IMR-90 (cell line): ENCODE data around the gene NOVA2. TPM values are rescaled to one million over a fixed set of nuclear protein-coding genes. Genes with fewer than 3 reads are reported as not detected.

ENCODE experiments used
- ATAC-seq: fragments of 200-7000 bp; cut with Tn5 transposase; 2 replicates; pipeline ENCODE4 v1.9.1; 2020; ENCODE audit warnings: low read depth, mild to moderate bottlenecking, moderate library complexity
- BruUV-seq: library from RNA; stranded (reverse); fragments of 400-500 nt; replicated peaks from 2 replicates; lab custom pipeline; 2021; lab: Mats Ljungman, UMichigan
- CTCF ChIA-PET: fragments of 300-600 bp; formaldehyde crosslinking; extraction: SDS; loops from one replicate; lab custom pipeline; 2021; ENCODE audit warnings: antibody characterized with exemption; lab: Yijun Ruan, JAX
- POLR2A ChIA-PET: fragments of 300-600 bp; sonication (Branson Sonifier 250); formaldehyde crosslinking; loops from one replicate; lab custom pipeline; 2022; ENCODE audit warnings: antibody characterized with exemption; ENCODE audit not compliant: unreplicated experiment; lab: Charles Lee
- DNase-seq: peaks from one replicate; pipeline ENCODE4 v3.0.0; 2013
- H2AFZ ChIP-seq: replicated peaks from 2 replicates; pipeline ENCODE3; 2013; ENCODE audit warnings: low read length, mild to moderate bottlenecking; ENCODE audit not compliant: poor library complexity
- H2AK5ac ChIP-seq: 2 replicates; pipeline ENCODE4 v1.6.1; 2013; ENCODE audit warnings: low read depth, low read length, inconsistent platforms
- H2AK9ac ChIP-seq: replicated peaks from 2 replicates; pipeline ENCODE3; 2013; ENCODE audit warnings: mild to moderate bottlenecking, low read depth, low read length, moderate library complexity; ENCODE audit not compliant: poor library complexity
- H2BK120ac ChIP-seq: 2 replicates; pipeline ENCODE4 v1.6.1; 2013; ENCODE audit warnings: low read depth, low read length, inconsistent platforms
- H2BK15ac ChIP-seq: 3 replicates; pipeline ENCODE4 v1.6.1; 2013; ENCODE audit warnings: low read depth, low read length, inconsistent platforms
- H2BK20ac ChIP-seq: 2 replicates; pipeline ENCODE4 v1.6.1; 2013; ENCODE audit warnings: low read depth, mild to moderate bottlenecking, inconsistent platforms, low read length, moderate library complexity
- H2BK5ac ChIP-seq: 2 replicates; pipeline ENCODE4 v1.6.1; 2013; ENCODE audit warnings: mild to moderate bottlenecking, low read depth, low read length, inconsistent platforms; ENCODE audit not compliant: poor library complexity, severe bottlenecking
- H3K14ac ChIP-seq: replicated peaks from 2 replicates; pipeline ENCODE4 v1.6.1; 2013; ENCODE audit warnings: low read depth, low read length, inconsistent platforms
- H3K18ac ChIP-seq: 2 replicates; pipeline ENCODE4 v1.6.1; 2013; ENCODE audit warnings: low read depth, low read length, control low read depth
- H3K23ac ChIP-seq: 2 replicates; pipeline ENCODE4 v1.6.1; 2013; ENCODE audit warnings: low read depth, low read length, inconsistent platforms
- H3K27ac ChIP-seq: 2 replicates; pipeline ENCODE4 v1.5.1; 2013; ENCODE audit warnings: mild to moderate bottlenecking, control low read depth, low read length; ENCODE audit not compliant: insufficient read depth
- H3K27me3 ChIP-seq: 2 replicates; pipeline ENCODE4 v1.6.1; 2013; ENCODE audit warnings: low read length; ENCODE audit not compliant: control insufficient read depth, insufficient read depth
- H3K36me3 ChIP-seq: 2 replicates; pipeline ENCODE4 v1.6.1; 2013; ENCODE audit warnings: low read length, mixed read lengths; ENCODE audit not compliant: control insufficient read depth, insufficient read depth
- H3K4ac ChIP-seq: 2 replicates; pipeline ENCODE4 v1.6.1; 2013; ENCODE audit warnings: low read depth, low read length, inconsistent platforms
- H3K4me1 ChIP-seq: 2 replicates; pipeline ENCODE4 v1.6.1; 2013; ENCODE audit warnings: low read length, mixed read lengths; ENCODE audit not compliant: control insufficient read depth, insufficient read depth
- H3K4me2 ChIP-seq: 2 replicates; pipeline ENCODE4 v1.6.1; 2013; ENCODE audit warnings: low read depth, mild to moderate bottlenecking, control low read depth, low read length, moderate library complexity
- H3K4me3 ChIP-seq: 2 replicates; pipeline ENCODE4 v1.5.1; 2013; ENCODE audit warnings: low read depth, mild to moderate bottlenecking, control low read depth, low read length, moderate library complexity; ENCODE audit not compliant: insufficient read depth
- H3K56ac ChIP-seq: 2 replicates; pipeline ENCODE4 v1.6.1; 2013; ENCODE audit warnings: low read length, inconsistent platforms; ENCODE audit not compliant: insufficient read depth; ENCODE audit errors: extremely low read depth
- H3K79me1 ChIP-seq, 2 experiments: 2 replicates each; pipeline ENCODE4 v1.6.1; 2013; ENCODE audit warnings: low read length in 2 of 2, inconsistent platforms in 1 of 2, low read depth in 1 of 2
- H3K9ac ChIP-seq: 2 replicates; pipeline ENCODE4 v1.6.1; 2013; ENCODE audit warnings: low read depth, low read length, control low read depth
- H3K9me1 ChIP-seq: 2 replicates; pipeline ENCODE4 v1.6.1; 2013; ENCODE audit warnings: low read length, inconsistent platforms; ENCODE audit not compliant: insufficient read depth
- H3K9me3 ChIP-seq: 2 replicates; pipeline ENCODE4 v1.6.1; 2013; ENCODE audit warnings: low read length; ENCODE audit not compliant: control insufficient read depth, insufficient read depth
- H4K20me1 ChIP-seq: 2 replicates; pipeline ENCODE4 v1.6.1; 2013; ENCODE audit warnings: low read length, inconsistent platforms; ENCODE audit not compliant: insufficient read depth
- H4K5ac ChIP-seq: 2 replicates; pipeline ENCODE4 v1.6.1; 2013; ENCODE audit warnings: mild to moderate bottlenecking, low read depth, low read length, control low read depth
- H4K8ac ChIP-seq, 2 experiments: 2 replicates each; pipeline ENCODE4 v1.6.1; 2013; ENCODE audit warnings: low read depth in 2 of 2, low read length in 2 of 2, control low read depth in 1 of 2, inconsistent platforms in 1 of 2
- H4K91ac ChIP-seq: 2 replicates; pipeline ENCODE4 v1.6.1; 2013; ENCODE audit warnings: low read depth, low read length, inconsistent platforms; ENCODE audit not compliant: insufficient read depth
- FOS ChIP-seq: fragments of 150-350 bp; IDR thresholded peaks from 2 replicates; pipeline ENCODE4 v1.6.1; 2016; ENCODE audit warnings: low read depth, low read length
- WGBS, 2 experiments: methylation state at CpG; one replicate each; pipeline versions ENCODE4 v1.1.5 to v1.1.7; 2013; ENCODE audit warnings: missing lambda C conversion rate in 2 of 2; ENCODE audit not compliant: insufficient read length in 1 of 2; ENCODE audit errors: extremely low coverage in 2 of 2; 5-methylcytosine and 5-hydroxymethylcytosine counted together
- dilution Hi-C: fragments of 300-500 bp; cut with HindIII; formaldehyde crosslinking; loops from one replicate; pipeline ENCODE4 v1.14.3; 2018; ENCODE audit warnings: low sequenced_read_pairs; ENCODE audit not compliant: unreplicated experiment
- in situ Hi-C: fragments of 300-500 bp; cut with MboI; formaldehyde crosslinking; loops from 3 replicates; pipeline ENCODE4 v1.14.3; 2019; ENCODE audit warnings: low sequenced_read_pairs, inconsistent platforms, mixed read lengths
- intact Hi-C: fragments of 100-400 bp; cut with micrococcal nuclease; formaldehyde crosslinking; loops from 2 replicates; pipeline ENCODE4 v1.10.0; 2022
- polyA plus RNA-seq, 3 experiments: library from polyadenylated mRNA; depleted of rRNA; stranded (reverse); fragments of >200 nt; gene quantifications; 2 replicates each; pipeline ENCODE4 v1.2.3, GENCODE V29; 2012; ENCODE audit warnings: low replicate concordance in 1 of 3
- total RNA-seq: library from RNA; depleted of rRNA; stranded (reverse); fragments of >200 nt; gene quantifications from 2 replicates; pipeline ENCODE4 v1.2.3, GENCODE V29; 2012

NOVA2 gene
- total and polyA plus RNA-seq, 2 of the 4 experiments (the other 2 are of a cell fraction): 0.03 TPM; not detected in 1

- dilution Hi-C loops: no loop called here
- DNase-seq (no peak), ATAC-seq (no peak)
- ChIA-PET POLR2A (no interaction called here), CTCF (no interaction called here)
- 43% methylated on average over 13 of the region's 22 CpGs; no CpG with 5 or more reads in 1 of the 2 experiments for WGBS, 2 experiments
- Histone ChIP-seq H3K9ac (no peak overlapping the region; the same call in 1 of the 2 replicates), H4K91ac (no peak overlapping the region), H2BK120ac (no peak overlapping the region), H3K27me3 (no peaks in the 10 kb centered on the region), H2AFZ (peak overlapping the region; percentile 99), H2AK9ac (peak overlapping the region; percentile 22), H3K23ac (peak overlapping the region; percentile 48; the same call in 1 of the 2 replicates), H3K79me1 (peaks cover 13 to 21% of the 10 kb centered on the region in 2 experiments), H3K4me1 (0 out of 2 replicates have a peak, but pooled peaks cover 4% of the 10 kb centered on the region), H2BK20ac (no peak overlapping the region), H3K56ac (no peak overlapping the region), H4K20me1 (0 out of 2 replicates have a peak, but pooled peaks cover 9% of the 10 kb centered on the region), H4K5ac (no peak overlapping the region), H2AK5ac (no peak overlapping the region), H3K9me1 (peaks cover 7% of the 10 kb centered on the region; the same call in 1 of the 2 replicates), H3K9me3 (no peaks in the 10 kb centered on the region), H4K8ac (no peak overlapping the region), H3K4me2 (peak overlapping the region; percentile 89), H3K36me3 (peaks cover 23% of the 10 kb centered on the region), H3K4ac (no peak overlapping the region), H3K4me3 (peak overlapping the region; percentile 70), H3K27ac (no peak overlapping the region), H2BK5ac (no peak overlapping the region), H2BK15ac (no peak overlapping the region), H3K14ac (no peak overlapping the region), H3K18ac (no peak overlapping the region)
- no peak for TF ChIP-seq FOS
- intact Hi-C loops: no loop called here
- BruUV-seq: no TSS peak
- in situ Hi-C loops: no loop called here
Observed at GRCh38 chr19:45900738-45901431, 72.8 kb downstream of the NOVA2 start.
